DND-41 (cell line): ENCODE data around the gene MOB3B.

Experiments used
- ATAC-seq: fragments of 200-7000 bp; cut with Tn5 transposase; 3 replicates; pipeline ENCODE4 v1.9.1; 2021; ENCODE audit warnings: low read depth; ENCODE audit not compliant: insufficient read depth
- DNase-seq: peaks from one replicate; pipeline ENCODE4 v3.0.0-alpha.2; 2020
- H2AFZ ChIP-seq: 2 replicates; pipeline ENCODE4 v1.6.0; 2012; ENCODE audit warnings: low read depth, low read length
- H3K27ac ChIP-seq: 2 replicates; pipeline ENCODE4 v1.5.1; 2012; ENCODE audit warnings: low read length, inconsistent platforms
- H3K27me3 ChIP-seq: fragments of 200-600 bp; sonication (generic); 2 replicates; pipeline ENCODE4 v1.6.0; 2012; ENCODE audit warnings: low read length, mild to moderate bottlenecking, inconsistent platforms; ENCODE audit not compliant: insufficient read depth, poor library complexity
- H3K36me3 ChIP-seq: 2 replicates; pipeline ENCODE4 v1.5.1; 2012; ENCODE audit warnings: low read length, inconsistent platforms; ENCODE audit not compliant: insufficient read depth
- H3K4me1 ChIP-seq: 2 replicates; pipeline ENCODE4 v1.5.1; 2012; ENCODE audit warnings: mild to moderate bottlenecking, low read length; ENCODE audit not compliant: insufficient read depth
- H3K4me2 ChIP-seq: 2 replicates; pipeline ENCODE4 v1.6.0; 2012; ENCODE audit warnings: mild to moderate bottlenecking, moderate library complexity, low read length, inconsistent platforms; ENCODE audit not compliant: insufficient read depth
- H3K4me3 ChIP-seq, 2 experiments: fragments of 200-600 bp in 1 of 2; shearing (Covaris generic) in 1 of 2; 2 replicates each; pipeline ENCODE4 v1.5.1; 2012 to 2016; ENCODE audit warnings: inconsistent platforms in 2 of 2, low read length in 2 of 2, mild to moderate bottlenecking in 2 of 2, low read depth in 1 of 2, moderate library complexity in 1 of 2
- H3K79me2 ChIP-seq: 2 replicates; pipeline ENCODE4 v1.6.0; 2012; ENCODE audit warnings: low read length, inconsistent platforms; ENCODE audit not compliant: insufficient read depth
- H3K9ac ChIP-seq: 2 replicates; pipeline ENCODE4 v1.6.0; 2012; ENCODE audit warnings: low read depth, mild to moderate bottlenecking, inconsistent platforms, low read length, moderate library complexity
- H3K9me3 ChIP-seq: 2 replicates; pipeline ENCODE4 v1.5.1; 2012; ENCODE audit warnings: low read length, moderate library complexity, mild to moderate bottlenecking, inconsistent platforms; ENCODE audit not compliant: insufficient read depth, severe bottlenecking
- H4K20me1 ChIP-seq: 2 replicates; pipeline ENCODE4 v1.6.0; 2012; ENCODE audit warnings: low read length; ENCODE audit not compliant: insufficient read depth
- CTCF ChIP-seq: IDR thresholded peaks from 2 replicates; pipeline ENCODE4 v1.5.1; 2012; ENCODE audit warnings: borderline replicate concordance, low read length, moderate library complexity, mild to moderate bottlenecking; ENCODE audit not compliant: poor library complexity, severe bottlenecking; ENCODE audit errors: extremely low read depth
- EZH2 ChIP-seq: IDR thresholded peaks from 3 replicates; pipeline ENCODE4 v1.6.1; 2012; ENCODE audit warnings: borderline replicate concordance, low read depth, mild to moderate bottlenecking, moderate library complexity, low read length, inconsistent platforms; ENCODE audit not compliant: severe bottlenecking

MOB3B gene

GRCh38 chr9:27365707-27366376 lies 163.8 kb downstream of the MOB3B start:
- no peak overlapping the region for H3K27ac ChIP-seq
- no peak overlapping the region for H3K9ac ChIP-seq
- no peak overlapping the region for H2AFZ ChIP-seq
- no peaks in the 10 kb centered on the region for H3K27me3 ChIP-seq
- peak; percentile 92 for ATAC-seq
- no peak for TF ChIP-seq EZH2
- no peak for TF ChIP-seq CTCF
- DNase-seq: peak; percentile 34
- no peaks in the 10 kb centered on the region for H3K79me2 ChIP-seq
- no peaks in the 10 kb centered on the region for H3K36me3 ChIP-seq
- no peak overlapping the region for H3K4me2 ChIP-seq
- no peaks in the 10 kb centered on the region for H3K4me1 ChIP-seq
- no peak overlapping the region for H3K4me3 ChIP-seq
- H4K20me1 ChIP-seq: no peaks in the 10 kb centered on the region
- H3K9me3 ChIP-seq: no peaks in the 10 kb centered on the region

DNA sequence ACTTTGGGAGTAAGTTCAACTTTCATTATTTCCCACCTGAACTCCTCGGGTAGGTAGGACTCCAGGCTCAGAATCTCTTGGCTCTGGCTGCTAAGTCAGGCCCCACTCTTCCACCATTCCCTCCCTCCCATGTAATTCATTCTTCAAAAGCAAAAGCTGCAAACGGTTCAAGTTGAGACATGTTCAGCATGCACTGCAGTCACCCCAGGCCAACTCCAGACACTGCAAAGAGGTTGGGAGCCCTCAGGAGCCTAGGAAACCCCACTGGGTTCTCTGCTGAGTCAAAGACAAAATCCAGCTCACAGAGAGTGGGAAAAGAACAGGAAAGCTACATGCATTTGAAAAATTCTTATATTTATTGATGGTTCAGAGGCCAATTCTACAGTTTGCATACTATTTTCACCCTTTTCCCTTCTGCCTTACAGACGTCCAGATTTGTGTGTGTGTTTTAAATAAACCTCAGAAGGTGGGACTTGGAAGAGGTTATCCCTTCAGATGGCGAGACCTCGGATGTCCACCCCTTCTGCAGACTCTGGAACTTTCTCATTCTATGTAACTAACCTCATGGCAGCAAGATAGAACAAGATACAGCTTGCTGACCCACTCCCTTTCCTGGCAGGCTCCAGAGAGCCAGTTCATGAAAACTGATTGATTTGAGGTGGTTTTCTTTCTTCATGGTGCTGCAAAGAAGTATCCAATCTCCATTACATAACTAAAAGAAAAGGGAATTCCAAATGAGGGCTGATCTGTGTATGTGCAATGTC lies 167.0 kb downstream of the MOB3B start:
- Histone ChIP-seq H3K4me2 (no peak overlapping the region), H3K9ac (no peak overlapping the region), H3K36me3 (no peaks in the 10 kb centered on the region), H3K79me2 (no peaks in the 10 kb centered on the region), H3K4me3 (no peak overlapping the region), H3K27ac (no peak overlapping the region), H3K27me3 (no peaks in the 10 kb centered on the region), H2AFZ (no peak overlapping the region), H4K20me1 (no peaks in the 10 kb centered on the region), H3K9me3 (no peaks in the 10 kb centered on the region), H3K4me1 (no peaks in the 10 kb centered on the region)
- no peak for DNase-seq
- TF ChIP-seq EZH2: no peak
- no peak for TF ChIP-seq CTCF
- no peak for ATAC-seq

DNA sequence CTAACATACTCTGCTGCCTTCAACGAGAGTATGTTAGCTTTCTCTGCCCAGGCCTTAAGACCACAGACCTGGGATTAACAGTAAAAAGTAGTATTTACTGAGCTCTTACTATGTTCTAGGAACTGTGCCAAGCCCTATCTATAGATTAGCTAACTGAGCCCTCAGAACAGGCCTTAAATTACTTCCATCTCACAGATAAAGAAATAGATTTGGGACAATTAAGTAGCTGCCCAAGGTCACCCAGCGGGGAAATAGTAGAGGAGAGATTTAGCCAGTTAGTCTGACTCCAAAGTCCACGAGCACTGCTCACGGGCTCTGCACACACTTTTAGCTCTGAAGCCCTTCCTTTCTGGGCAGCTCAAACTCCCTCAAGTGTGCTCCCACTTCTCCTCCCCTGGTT lies 168.1 kb downstream of the MOB3B start:
- no peak overlapping the region for H3K27ac ChIP-seq
- no peaks in the 10 kb centered on the region for H3K36me3 ChIP-seq
- no peaks in the 10 kb centered on the region for H3K79me2 ChIP-seq
- no peak overlapping the region for H3K4me3 ChIP-seq
- no peak overlapping the region for H2AFZ ChIP-seq
- no peak for DNase-seq
- no peaks in the 10 kb centered on the region for H4K20me1 ChIP-seq
- no peaks in the 10 kb centered on the region for H3K9me3 ChIP-seq
- no peaks in the 10 kb centered on the region for H3K27me3 ChIP-seq
- no peak overlapping the region for H3K4me2 ChIP-seq
- no peak overlapping the region for H3K9ac ChIP-seq
- no peaks in the 10 kb centered on the region for H3K4me1 ChIP-seq
- no peak for ATAC-seq
- TF ChIP-seq CTCF: no peak
- TF ChIP-seq EZH2: no peak
